HepG2 (cell line): ENCODE data around the gene NCR3LG1. TPM values are rescaled to one million over a fixed set of nuclear protein-coding genes. Genes with fewer than 3 reads are reported as not detected.

Experiments
- AHR ChIP-seq: IDR thresholded peaks from 2 replicates; pipeline ENCODE4 v1.6.1; 2018; ENCODE audit warnings: missing genetic modification reagents, missing compliant biosample characterization
- ARNT2 ChIP-seq: sonication (generic); formaldehyde crosslinking; IDR thresholded peaks from 2 replicates; pipeline ENCODE4 v1.8.0; 2022; ENCODE audit warnings: mild to moderate bottlenecking, low read depth, missing genetic modification reagents, moderate library complexity
- CCDC6 ChIP-seq: sonication (generic); formaldehyde crosslinking; IDR thresholded peaks from 2 replicates; pipeline ENCODE4 v1.8.1; 2022; ENCODE audit warnings: mild to moderate bottlenecking, missing genetic modification reagents, moderate library complexity
- FIP1L1 ChIP-seq: fragments of 200-400 bp; formaldehyde crosslinking; IDR thresholded peaks from 2 replicates; pipeline ENCODE4 v1.6.1; 2018; ENCODE audit warnings: low read depth, mild to moderate bottlenecking, low read length, moderate library complexity, borderline replicate concordance; ENCODE audit not compliant: insufficient read depth
- LCORL ChIP-seq, 2 experiments: fragments of 450-650 bp in 1 of 2; sonication (generic) in 1 of 2; formaldehyde crosslinking in 1 of 2; IDR thresholded peaks; 2 replicates each; pipeline versions ENCODE4 v1.5.0 to v1.6.1; 2017 to 2020; ENCODE audit warnings: antibody characterized with exemption in 1 of 2, missing genetic modification reagents in 1 of 2
- NCOA2 ChIP-seq: sonication (generic); formaldehyde crosslinking; IDR thresholded peaks from 2 replicates; pipeline ENCODE4 v1.8.0; 2022; ENCODE audit warnings: inconsistent platforms
- NFE2 ChIP-seq: sonication (generic); formaldehyde crosslinking; IDR thresholded peaks from 2 replicates; pipeline ENCODE4 v1.4.0; 2020; ENCODE audit warnings: missing genetic modification reagents
- NFKBIZ ChIP-seq: IDR thresholded peaks from 2 replicates; pipeline ENCODE4 v1.6.1; 2018; ENCODE audit warnings: missing genetic modification reagents, missing compliant biosample characterization
- PHF20 ChIP-seq: sonication (generic); formaldehyde crosslinking; IDR thresholded peaks from 2 replicates; pipeline ENCODE4 v1.5.0; 2020; ENCODE audit warnings: mild to moderate bottlenecking, missing genetic modification reagents
- SOX13 ChIP-seq, 3 experiments: fragments of 450-650 bp in 1 of 3; sonication (generic) in 1 of 3; formaldehyde crosslinking in 1 of 3; IDR thresholded peaks in 2 of 3; conservative IDR thresholded peaks in 1 of 3; 2 replicates each; pipeline versions ENCODE4 v1.5.0 to v1.6.1; 2016 to 2020; ENCODE audit warnings: antibody characterized with exemption in 1 of 3, mild to moderate bottlenecking in 1 of 3, missing compliant biosample characterization in 1 of 3, missing genetic modification reagents in 1 of 3, moderate library complexity in 1 of 3
- ZNF224 ChIP-seq: sonication (generic); formaldehyde crosslinking; IDR thresholded peaks from 2 replicates; pipeline ENCODE4 v1.5.0; 2020; ENCODE audit warnings: mild to moderate bottlenecking, missing genetic modification reagents
- ZNF263 ChIP-seq: sonication (generic); formaldehyde crosslinking; IDR thresholded peaks from 2 replicates; pipeline ENCODE4 v1.4.0; 2020; ENCODE audit warnings: missing genetic modification reagents
- ZNF431 ChIP-seq: sonication (generic); formaldehyde crosslinking; IDR thresholded peaks from 2 replicates; pipeline ENCODE4 v1.9.0; 2022; ENCODE audit warnings: missing genetic modification reagents, low read depth, mild to moderate bottlenecking, borderline replicate concordance
- ZNF501 ChIP-seq: sonication (generic); formaldehyde crosslinking; IDR thresholded peaks from 2 replicates; pipeline ENCODE4 v1.5.1; 2020; ENCODE audit warnings: mild to moderate bottlenecking, moderate library complexity, missing genetic modification reagents
- ZNF773 ChIP-seq: sonication (generic); formaldehyde crosslinking; IDR thresholded peaks from 2 replicates; pipeline ENCODE4 v1.4.0; 2020; ENCODE audit warnings: missing genetic modification reagents, borderline replicate concordance
- ZNF83 ChIP-seq: sonication (generic); formaldehyde crosslinking; IDR thresholded peaks from 2 replicates; pipeline ENCODE4 v1.4.0; 2020; ENCODE audit warnings: missing genetic modification reagents, mild to moderate bottlenecking, borderline replicate concordance
- polyA plus RNA-seq, 8 experiments: library from polyadenylated mRNA; depleted of rRNA in 3 of 8; stranded (reverse) in 7 of 8; unstranded in 1 of 8; fragments of >200 nt; fragmentation: Illumina TruSeq in 4 of 8; extraction: Trizol in 4 of 8; gene quantifications; 2 replicates each; pipeline versions ENCODE4 v1.2.1 to v1.2.3, GENCODE V29; 2011 to 2016; ENCODE audit warnings: low read depth in 4 of 8, missing spikeins in 1 of 8, mixed read lengths in 1 of 8; ENCODE audit not compliant: insufficient read depth in 1 of 8
- total RNA-seq, 5 experiments: library from RNA; depleted of rRNA; stranded (reverse); fragments of >200 nt; fragmentation: Illumina TruSeq; extraction: Trizol; gene quantifications; 2 replicates each; pipeline ENCODE4 v1.2.3, GENCODE V29; 2016; ENCODE audit warnings: low read depth in 1 of 5
- TF ChIP-seq, protein P1 (sequence below): sonication (generic); formaldehyde crosslinking; IDR thresholded peaks from 2 replicates; pipeline ENCODE4 v1.4.0; 2020; ENCODE audit warnings: missing genetic modification reagents, borderline replicate concordance
- TF ChIP-seq, protein P2 (sequence below): sonication (generic); formaldehyde crosslinking; IDR thresholded peaks from 2 replicates; pipeline ENCODE4 v1.9.0; 2022; ENCODE audit warnings: missing genetic modification reagents, mild to moderate bottlenecking, borderline replicate concordance
- TF ChIP-seq, protein P3 (sequence below): sonication (generic); formaldehyde crosslinking; IDR thresholded peaks from 2 replicates; pipeline ENCODE4 v1.4.0; 2020; ENCODE audit warnings: mild to moderate bottlenecking, missing genetic modification reagents
- TF ChIP-seq, protein P4 (sequence below): sonication (generic); formaldehyde crosslinking; IDR thresholded peaks from 2 replicates; pipeline ENCODE4 v1.4.0; 2020; ENCODE audit warnings: missing genetic modification reagents

The NCR3LG1 gene
- total and polyA plus RNA-seq, 2 of the 13 experiments (the other 11 are each of a cell fraction or from before 2014, with no cell fraction given), result 16.1 to 25.1 TPM

DNA sequence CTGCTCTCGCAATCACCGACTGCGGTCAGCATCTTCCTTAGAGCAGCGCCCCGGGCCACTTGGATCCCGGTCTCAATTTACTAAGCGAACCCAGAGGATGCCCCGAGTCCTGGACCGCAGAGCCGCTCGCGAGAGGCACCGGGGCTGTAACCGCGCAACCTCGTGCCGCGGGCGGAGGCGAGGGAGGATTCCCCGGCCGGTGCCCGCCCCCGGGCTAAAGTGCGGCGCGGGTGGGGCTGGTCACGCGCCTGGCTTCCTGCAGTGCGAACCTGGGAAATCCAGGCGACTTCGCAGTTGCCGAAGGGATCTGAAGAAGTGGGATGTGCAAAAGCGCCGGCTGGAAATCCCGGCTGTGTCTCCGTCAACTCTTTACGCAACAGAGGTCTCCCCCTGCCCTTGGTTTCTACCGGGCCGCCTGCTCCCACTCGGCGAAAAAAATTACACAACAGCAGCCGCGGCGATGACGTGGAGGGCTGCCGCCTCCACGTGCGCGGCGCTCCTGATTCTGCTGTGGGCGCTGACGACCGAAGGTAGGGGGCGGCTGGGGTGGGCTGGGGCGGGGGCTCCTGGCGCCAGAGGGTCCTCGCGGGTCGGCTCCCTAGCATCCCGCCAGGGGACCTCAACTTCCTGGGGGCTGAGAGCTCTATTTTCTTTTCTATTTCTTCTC lies at the start of gene NCR3LG1 (continued):
- TF ChIP-seq ZNF501 (CRISPR knock-in tag), result peak; percentile 71; the same call in 1 of the 2 replicates
- no peak for TF ChIP-seq SOX13 (IDR thresholded peaks at IDR 0.05)
- 0 out of 4 replicates have a peak, but pooled peaks of 1 of the 2 experiments have one; percentile 47 for TF ChIP-seq SOX13 (CRISPR knock-in tag; conservative IDR thresholded peaks at IDR 0.05 in 1 of 2, IDR thresholded peaks at IDR 0.05 in 1 of 2)
- TF ChIP-seq CCDC6 (CRISPR knock-in tag), result 0 out of 2 replicates have a peak, but pooled peaks have one; percentile 23
- TF ChIP-seq, protein P1, sequence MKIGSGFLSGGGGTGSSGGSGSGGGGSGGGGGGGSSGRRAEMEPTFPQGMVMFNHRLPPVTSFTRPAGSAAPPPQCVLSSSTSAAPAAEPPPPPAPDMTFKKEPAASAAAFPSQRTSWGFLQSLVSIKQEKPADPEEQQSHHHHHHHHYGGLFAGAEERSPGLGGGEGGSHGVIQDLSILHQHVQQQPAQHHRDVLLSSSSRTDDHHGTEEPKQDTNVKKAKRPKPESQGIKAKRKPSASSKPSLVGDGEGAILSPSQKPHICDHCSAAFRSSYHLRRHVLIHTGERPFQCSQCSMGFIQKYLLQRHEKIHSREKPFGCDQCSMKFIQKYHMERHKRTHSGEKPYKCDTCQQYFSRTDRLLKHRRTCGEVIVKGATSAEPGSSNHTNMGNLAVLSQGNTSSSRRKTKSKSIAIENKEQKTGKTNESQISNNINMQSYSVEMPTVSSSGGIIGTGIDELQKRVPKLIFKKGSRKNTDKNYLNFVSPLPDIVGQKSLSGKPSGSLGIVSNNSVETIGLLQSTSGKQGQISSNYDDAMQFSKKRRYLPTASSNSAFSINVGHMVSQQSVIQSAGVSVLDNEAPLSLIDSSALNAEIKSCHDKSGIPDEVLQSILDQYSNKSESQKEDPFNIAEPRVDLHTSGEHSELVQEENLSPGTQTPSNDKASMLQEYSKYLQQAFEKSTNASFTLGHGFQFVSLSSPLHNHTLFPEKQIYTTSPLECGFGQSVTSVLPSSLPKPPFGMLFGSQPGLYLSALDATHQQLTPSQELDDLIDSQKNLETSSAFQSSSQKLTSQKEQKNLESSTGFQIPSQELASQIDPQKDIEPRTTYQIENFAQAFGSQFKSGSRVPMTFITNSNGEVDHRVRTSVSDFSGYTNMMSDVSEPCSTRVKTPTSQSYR (CRISPR knock-in tag), result no peak
- peak; percentile 92 for TF ChIP-seq ARNT2 (CRISPR knock-in tag)
- TF ChIP-seq ZNF773 (CRISPR knock-in tag), result 0 out of 2 replicates have a peak, but pooled peaks have one; percentile 9
- TF ChIP-seq, protein P2, sequence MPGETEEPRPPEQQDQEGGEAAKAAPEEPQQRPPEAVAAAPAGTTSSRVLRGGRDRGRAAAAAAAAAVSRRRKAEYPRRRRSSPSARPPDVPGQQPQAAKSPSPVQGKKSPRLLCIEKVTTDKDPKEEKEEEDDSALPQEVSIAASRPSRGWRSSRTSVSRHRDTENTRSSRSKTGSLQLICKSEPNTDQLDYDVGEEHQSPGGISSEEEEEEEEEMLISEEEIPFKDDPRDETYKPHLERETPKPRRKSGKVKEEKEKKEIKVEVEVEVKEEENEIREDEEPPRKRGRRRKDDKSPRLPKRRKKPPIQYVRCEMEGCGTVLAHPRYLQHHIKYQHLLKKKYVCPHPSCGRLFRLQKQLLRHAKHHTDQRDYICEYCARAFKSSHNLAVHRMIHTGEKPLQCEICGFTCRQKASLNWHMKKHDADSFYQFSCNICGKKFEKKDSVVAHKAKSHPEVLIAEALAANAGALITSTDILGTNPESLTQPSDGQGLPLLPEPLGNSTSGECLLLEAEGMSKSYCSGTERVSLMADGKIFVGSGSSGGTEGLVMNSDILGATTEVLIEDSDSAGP (CRISPR knock-in tag), result peak; percentile 71; the same call in 1 of the 2 replicates
- peak; percentile 56; the same call in 1 of the 2 replicates for TF ChIP-seq ZNF263
- TF ChIP-seq, protein P3, sequence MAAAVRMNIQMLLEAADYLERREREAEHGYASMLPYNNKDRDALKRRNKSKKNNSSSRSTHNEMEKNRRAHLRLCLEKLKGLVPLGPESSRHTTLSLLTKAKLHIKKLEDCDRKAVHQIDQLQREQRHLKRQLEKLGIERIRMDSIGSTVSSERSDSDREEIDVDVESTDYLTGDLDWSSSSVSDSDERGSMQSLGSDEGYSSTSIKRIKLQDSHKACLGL, result peak; percentile 85
- no peak for TF ChIP-seq LCORL (IDR thresholded peaks at IDR 0.05)
- no peak for TF ChIP-seq LCORL (CRISPR knock-in tag; IDR thresholded peaks at IDR 0.05)
- TF ChIP-seq, protein P4, sequence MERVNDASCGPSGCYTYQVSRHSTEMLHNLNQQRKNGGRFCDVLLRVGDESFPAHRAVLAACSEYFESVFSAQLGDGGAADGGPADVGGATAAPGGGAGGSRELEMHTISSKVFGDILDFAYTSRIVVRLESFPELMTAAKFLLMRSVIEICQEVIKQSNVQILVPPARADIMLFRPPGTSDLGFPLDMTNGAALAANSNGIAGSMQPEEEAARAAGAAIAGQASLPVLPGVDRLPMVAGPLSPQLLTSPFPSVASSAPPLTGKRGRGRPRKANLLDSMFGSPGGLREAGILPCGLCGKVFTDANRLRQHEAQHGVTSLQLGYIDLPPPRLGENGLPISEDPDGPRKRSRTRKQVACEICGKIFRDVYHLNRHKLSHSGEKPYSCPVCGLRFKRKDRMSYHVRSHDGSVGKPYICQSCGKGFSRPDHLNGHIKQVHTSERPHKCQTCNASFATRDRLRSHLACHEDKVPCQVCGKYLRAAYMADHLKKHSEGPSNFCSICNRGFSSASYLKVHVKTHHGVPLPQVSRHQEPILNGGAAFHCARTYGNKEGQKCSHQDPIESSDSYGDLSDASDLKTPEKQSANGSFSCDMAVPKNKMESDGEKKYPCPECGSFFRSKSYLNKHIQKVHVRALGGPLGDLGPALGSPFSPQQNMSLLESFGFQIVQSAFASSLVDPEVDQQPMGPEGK (CRISPR knock-in tag), result peak; percentile 94
- TF ChIP-seq AHR (CRISPR knock-in tag), result peak; percentile 86; the same call in 1 of the 2 replicates
- TF ChIP-seq NFKBIZ (CRISPR knock-in tag), result 0 out of 2 replicates have a peak, but pooled peaks have one; percentile 50
- TF ChIP-seq NCOA2 (CRISPR knock-in tag), result no peak
- TF ChIP-seq ZNF83 (CRISPR knock-in tag), result no peak
- 0 out of 2 replicates have a peak, but pooled peaks have one; percentile 15 for TF ChIP-seq ZNF224 (CRISPR knock-in tag)
- 0 out of 2 replicates have a peak, but pooled peaks have one; percentile 23 for TF ChIP-seq PHF20 (CRISPR knock-in tag)
- TF ChIP-seq NFE2 (CRISPR knock-in tag), result no peak
- peak; percentile 87 for TF ChIP-seq ZNF431 (CRISPR knock-in tag)
- no peak for TF ChIP-seq FIP1L1
